ENCODE results near the gene RBMS2. TPM values are rescaled to one million over a fixed set of nuclear protein-coding genes. Genes with fewer than 3 reads are reported as not detected.

The RBMS2 gene
- total and polyA plus RNA-seq, 10 of the 15 experiments (the other 5 are each of a cell fraction or from before 2014, with no cell fraction given) = 0.56 to 7.1 (median 2.4) TPM

- Histone ChIP-seq H3K4me1 (ENCODE audit: control insufficient read depth, insufficient read depth, low read length) (peaks cover 4% of the 10 kb centered on the region; the same call in 1 of the 2 replicates), H4K20me1 (ENCODE audit: control insufficient read depth, insufficient read depth) (no peaks in the 10 kb centered on the region), H3K36me3 (ENCODE audit: control insufficient read depth in 2 of 2, insufficient read depth in 2 of 2, low read length in 1 of 2) (no peaks in the 10 kb centered on the region), H2AFZ (ENCODE audit: control insufficient read depth, low read depth, low read length) (no peak overlapping the region), H3K9me3 (replicated peaks; ENCODE audit: control insufficient read depth, insufficient read depth, low read length) (no peaks in the 10 kb centered on the region), H3K9ac (ENCODE audit: control insufficient read depth, insufficient read depth, low read length) (no peak overlapping the region), H3K4me2 (ENCODE audit: control insufficient read depth, insufficient read depth) (no peak overlapping the region), H3K4me3 (no peak overlapping the region), H3K27ac (ENCODE audit: control insufficient read depth, insufficient read depth) (no peak overlapping the region), H3K79me2 (ENCODE audit: control insufficient read depth, insufficient read depth, low read length) (no peaks in the 10 kb centered on the region), H3K27me3 (replicated peaks in 1 of 2; ENCODE audit: control insufficient read depth in 2 of 2, insufficient read depth in 2 of 2, low read length in 1 of 2) (peaks cover 0 to 2% of the 10 kb centered on the region in 2 experiments; a peak in 2 of 4 replicates)
- WGBS (ENCODE audit: insufficient coverage, insufficient replicate concordance, low lambda C conversion rate, missing lambda C conversion rate) = 99% methylated on average over 12 of the region's 12 CpGs
- intact Hi-C loops (cut with micrococcal nuclease; ENCODE audit: unreplicated experiment) = no loop called here
- DNase-seq (ENCODE audit: low read depth, low spot score) (no peak), FAIRE-seq (no peak), ATAC-seq (no peak)
- ChIA-PET POLR2A (no interaction called here), CTCF (no interaction called here), RAD21 (ENCODE audit: unreplicated experiment) (no interaction called here), SMC1A (ENCODE audit: uncharacterized antibody, unreplicated experiment) (no interaction called here)
- BruUV-seq (replicated peaks) = no TSS peak
- in situ Hi-C loops (cut with MboI) = no loop called here
- TF ChIP-seq, protein P1, sequence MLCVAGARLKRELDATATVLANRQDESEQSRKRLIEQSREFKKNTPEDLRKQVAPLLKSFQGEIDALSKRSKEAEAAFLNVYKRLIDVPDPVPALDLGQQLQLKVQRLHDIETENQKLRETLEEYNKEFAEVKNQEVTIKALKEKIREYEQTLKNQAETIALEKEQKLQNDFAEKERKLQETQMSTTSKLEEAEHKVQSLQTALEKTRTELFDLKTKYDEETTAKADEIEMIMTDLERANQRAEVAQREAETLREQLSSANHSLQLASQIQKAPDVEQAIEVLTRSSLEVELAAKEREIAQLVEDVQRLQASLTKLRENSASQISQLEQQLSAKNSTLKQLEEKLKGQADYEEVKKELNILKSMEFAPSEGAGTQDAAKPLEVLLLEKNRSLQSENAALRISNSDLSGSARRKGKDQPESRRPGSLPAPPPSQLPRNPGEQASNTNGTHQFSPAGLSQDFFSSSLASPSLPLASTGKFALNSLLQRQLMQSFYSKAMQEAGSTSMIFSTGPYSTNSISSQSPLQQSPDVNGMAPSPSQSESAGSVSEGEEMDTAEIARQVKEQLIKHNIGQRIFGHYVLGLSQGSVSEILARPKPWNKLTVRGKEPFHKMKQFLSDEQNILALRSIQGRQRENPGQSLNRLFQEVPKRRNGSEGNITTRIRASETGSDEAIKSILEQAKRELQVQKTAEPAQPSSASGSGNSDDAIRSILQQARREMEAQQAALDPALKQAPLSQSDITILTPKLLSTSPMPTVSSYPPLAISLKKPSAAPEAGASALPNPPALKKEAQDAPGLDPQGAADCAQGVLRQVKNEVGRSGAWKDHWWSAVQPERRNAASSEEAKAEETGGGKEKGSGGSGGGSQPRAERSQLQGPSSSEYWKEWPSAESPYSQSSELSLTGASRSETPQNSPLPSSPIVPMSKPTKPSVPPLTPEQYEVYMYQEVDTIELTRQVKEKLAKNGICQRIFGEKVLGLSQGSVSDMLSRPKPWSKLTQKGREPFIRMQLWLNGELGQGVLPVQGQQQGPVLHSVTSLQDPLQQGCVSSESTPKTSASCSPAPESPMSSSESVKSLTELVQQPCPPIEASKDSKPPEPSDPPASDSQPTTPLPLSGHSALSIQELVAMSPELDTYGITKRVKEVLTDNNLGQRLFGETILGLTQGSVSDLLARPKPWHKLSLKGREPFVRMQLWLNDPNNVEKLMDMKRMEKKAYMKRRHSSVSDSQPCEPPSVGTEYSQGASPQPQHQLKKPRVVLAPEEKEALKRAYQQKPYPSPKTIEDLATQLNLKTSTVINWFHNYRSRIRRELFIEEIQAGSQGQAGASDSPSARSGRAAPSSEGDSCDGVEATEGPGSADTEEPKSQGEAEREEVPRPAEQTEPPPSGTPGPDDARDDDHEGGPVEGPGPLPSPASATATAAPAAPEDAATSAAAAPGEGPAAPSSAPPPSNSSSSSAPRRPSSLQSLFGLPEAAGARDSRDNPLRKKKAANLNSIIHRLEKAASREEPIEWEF (IDR thresholded peaks at IDR 0.05; ENCODE audit: insufficient replicate concordance, low read depth, low read length) = no peak
- TF ChIP-seq CREB1 (IDR thresholded peaks at IDR 0.05; ENCODE audit: low read depth) (0 out of 2 replicates have a peak, but pooled peaks have one; percentile 19), CBX5 (IDR thresholded peaks at IDR 0.05; ENCODE audit: low read depth) (no peak), PAX8 (IDR thresholded peaks at IDR 0.05) (no peak), POLR2AphosphoS2 (IDR thresholded peaks at IDR 0.05; ENCODE audit: low read depth, low read length) (no peak), RELA (IDR thresholded peaks at IDR 0.05; ENCODE audit: borderline replicate concordance, partially characterized antibody) (no peak)
- TF ChIP-seq, protein P2, sequence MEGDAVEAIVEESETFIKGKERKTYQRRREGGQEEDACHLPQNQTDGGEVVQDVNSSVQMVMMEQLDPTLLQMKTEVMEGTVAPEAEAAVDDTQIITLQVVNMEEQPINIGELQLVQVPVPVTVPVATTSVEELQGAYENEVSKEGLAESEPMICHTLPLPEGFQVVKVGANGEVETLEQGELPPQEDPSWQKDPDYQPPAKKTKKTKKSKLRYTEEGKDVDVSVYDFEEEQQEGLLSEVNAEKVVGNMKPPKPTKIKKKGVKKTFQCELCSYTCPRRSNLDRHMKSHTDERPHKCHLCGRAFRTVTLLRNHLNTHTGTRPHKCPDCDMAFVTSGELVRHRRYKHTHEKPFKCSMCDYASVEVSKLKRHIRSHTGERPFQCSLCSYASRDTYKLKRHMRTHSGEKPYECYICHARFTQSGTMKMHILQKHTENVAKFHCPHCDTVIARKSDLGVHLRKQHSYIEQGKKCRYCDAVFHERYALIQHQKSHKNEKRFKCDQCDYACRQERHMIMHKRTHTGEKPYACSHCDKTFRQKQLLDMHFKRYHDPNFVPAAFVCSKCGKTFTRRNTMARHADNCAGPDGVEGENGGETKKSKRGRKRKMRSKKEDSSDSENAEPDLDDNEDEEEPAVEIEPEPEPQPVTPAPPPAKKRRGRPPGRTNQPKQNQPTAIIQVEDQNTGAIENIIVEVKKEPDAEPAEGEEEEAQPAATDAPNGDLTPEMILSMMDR (IDR thresholded peaks at IDR 0.05 in 2 of 3, conservative IDR thresholded peaks at IDR 0.05 in 1 of 3; ENCODE audit: control insufficient read depth in 2 of 3, extremely low read depth in 1 of 3, insufficient read depth in 1 of 3, low read depth in 3 of 3, low read length in 3 of 3) = no peak
Observed at GRCh38 chr12:56486694-56487093, 34.9 kb upstream of the RBMS2 start.
